SK-N-MC (cell line): ENCODE data around the gene CDH1.

Experiments used
- EZH2 ChIP-seq: fragments of 200-600 bp; sonication (generic); IDR thresholded peaks from one replicate; pipeline ENCODE4 v1.6.1; 2017; ENCODE audit warnings: antibody characterized with exemption
- FOXP2 ChIP-seq: optimal IDR thresholded peaks from 2 replicates; pipeline ENCODE3; 2011; ENCODE audit warnings: mild to moderate bottlenecking, moderate library complexity; ENCODE audit not compliant: insufficient read depth; ENCODE audit errors: extremely low read length, control extremely low read depth
- POLR2AphosphoS5 ChIP-seq: IDR thresholded peaks from 2 replicates; pipeline ENCODE4 v1.6.1; 2012; ENCODE audit warnings: mild to moderate bottlenecking, low read depth, low read length, borderline replicate concordance

- TF ChIP-seq POLR2AphosphoS5 (no peak), EZH2 (no peak), FOXP2 (no peak)
These were observed 12.3 kb upstream of the CDH1 start for GRCh38 chr16:68724797-68725196.
